SU-DHL-6 (cell line): ENCODE results near the gene TMOD1.

Experiments
- EZH2phosphoT487 ChIP-seq: fragments of 200-600 bp; sonication (generic), shearing (Covaris generic); conservative IDR thresholded peaks from 2 replicates; pipeline ENCODE4 v1.6.1; 2018; ENCODE audit warnings: mild to moderate bottlenecking, antibody characterized with exemption, low read length, moderate library complexity, mixed read lengths
- TF ChIP-seq, protein P1 (sequence below): fragments of 200-600 bp; sonication (generic); IDR thresholded peaks from one replicate; pipeline ENCODE4 v1.5.1; 2017; ENCODE audit warnings: antibody characterized with exemption, mild to moderate bottlenecking, low read length, moderate library complexity; ENCODE audit not compliant: insufficient read depth, poor library complexity, severe bottlenecking

DNA sequence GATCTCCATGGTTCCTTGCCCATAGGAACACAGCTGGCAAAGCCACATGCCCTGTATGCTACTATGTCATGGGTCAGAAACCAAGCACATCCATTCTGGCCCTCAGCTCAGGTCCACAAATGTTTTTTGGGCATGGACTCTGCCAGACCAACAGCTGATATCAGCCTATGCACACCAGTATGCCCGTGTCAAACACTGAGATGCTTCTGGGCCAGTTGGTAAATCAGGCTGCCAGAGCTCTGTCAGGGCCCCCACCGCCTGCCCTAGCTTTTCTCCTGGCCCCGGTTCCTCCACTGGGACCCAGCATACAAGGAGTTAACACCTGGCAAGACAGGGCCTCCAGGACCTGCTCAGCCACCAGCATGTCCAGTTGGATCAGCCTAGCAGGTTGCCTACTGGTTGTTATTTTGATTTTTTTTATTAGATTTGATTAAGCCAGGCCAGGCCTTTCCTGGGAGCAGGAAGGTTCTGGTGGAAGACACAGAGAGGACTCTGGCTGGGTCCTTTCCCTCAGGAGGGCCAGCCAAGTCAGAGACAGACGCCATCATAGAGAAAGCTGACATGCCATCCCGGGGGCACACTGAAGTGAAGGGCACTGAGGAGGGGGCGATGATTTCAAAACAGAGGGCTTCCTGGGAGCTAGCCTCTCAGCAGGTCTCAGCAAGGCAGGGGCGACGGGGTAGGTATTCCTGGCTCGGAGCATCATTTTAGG lies 65.9 kb downstream of the TMOD1 start:
- no peak for TF ChIP-seq EZH2phosphoT487
- TF ChIP-seq, protein P1, sequence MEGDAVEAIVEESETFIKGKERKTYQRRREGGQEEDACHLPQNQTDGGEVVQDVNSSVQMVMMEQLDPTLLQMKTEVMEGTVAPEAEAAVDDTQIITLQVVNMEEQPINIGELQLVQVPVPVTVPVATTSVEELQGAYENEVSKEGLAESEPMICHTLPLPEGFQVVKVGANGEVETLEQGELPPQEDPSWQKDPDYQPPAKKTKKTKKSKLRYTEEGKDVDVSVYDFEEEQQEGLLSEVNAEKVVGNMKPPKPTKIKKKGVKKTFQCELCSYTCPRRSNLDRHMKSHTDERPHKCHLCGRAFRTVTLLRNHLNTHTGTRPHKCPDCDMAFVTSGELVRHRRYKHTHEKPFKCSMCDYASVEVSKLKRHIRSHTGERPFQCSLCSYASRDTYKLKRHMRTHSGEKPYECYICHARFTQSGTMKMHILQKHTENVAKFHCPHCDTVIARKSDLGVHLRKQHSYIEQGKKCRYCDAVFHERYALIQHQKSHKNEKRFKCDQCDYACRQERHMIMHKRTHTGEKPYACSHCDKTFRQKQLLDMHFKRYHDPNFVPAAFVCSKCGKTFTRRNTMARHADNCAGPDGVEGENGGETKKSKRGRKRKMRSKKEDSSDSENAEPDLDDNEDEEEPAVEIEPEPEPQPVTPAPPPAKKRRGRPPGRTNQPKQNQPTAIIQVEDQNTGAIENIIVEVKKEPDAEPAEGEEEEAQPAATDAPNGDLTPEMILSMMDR = no peak
